GM20000 (cell line): Measurements from ENCODE around the gene MT1F.

Source experiments
- DNase-seq: peaks from one replicate; pipeline ENCODE4 v3.0.0; 2012; ENCODE audit warnings: low spot score
- TF ChIP-seq, protein P1 (sequence below): IDR thresholded peaks from 2 replicates; pipeline ENCODE4 v1.5.1; 2012; ENCODE audit warnings: mild to moderate bottlenecking, control low read depth; ENCODE audit errors: extremely low read depth, missing control alignments

The MT1F gene

DNA sequence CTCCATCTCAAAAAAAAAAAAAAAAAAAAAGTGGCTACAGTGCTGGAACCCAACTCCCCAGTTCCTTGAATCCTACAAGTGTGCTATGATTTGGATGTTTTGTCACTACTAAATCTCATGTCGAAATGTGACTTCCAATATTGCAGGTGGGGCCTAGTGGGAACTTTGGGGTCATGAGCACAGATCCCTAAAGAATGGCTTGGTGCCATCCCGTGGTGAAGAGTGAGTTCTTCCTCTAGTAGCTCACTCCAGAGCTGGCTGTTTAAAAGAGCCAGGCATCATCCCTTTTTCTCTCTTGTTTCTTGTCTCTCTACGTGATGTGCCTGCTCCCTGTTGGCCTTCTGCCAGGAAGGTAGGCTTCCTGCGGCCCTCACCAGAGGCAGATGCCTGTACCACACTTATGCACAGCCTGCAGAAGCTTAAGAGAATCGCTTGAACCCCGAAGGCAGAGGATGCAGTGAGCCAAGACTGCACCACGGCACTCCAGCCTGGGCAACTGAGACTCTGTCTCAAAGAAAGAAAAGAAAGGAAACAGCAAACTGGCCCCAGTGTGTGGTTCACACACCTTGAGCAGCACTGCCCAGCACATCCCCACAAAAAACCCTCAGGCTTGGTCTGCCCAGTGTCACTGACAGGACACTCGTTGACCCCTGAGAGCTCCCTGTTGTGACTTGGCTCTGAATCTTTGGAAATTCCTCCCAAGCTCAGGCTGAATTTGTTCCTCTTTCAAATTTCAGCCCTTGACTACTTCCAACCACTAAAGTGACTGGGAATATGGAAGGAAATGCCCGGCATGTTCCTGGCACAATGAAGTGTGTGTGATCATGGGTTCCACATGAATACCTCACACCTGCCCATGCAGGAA, 29.0 kb upstream of the MT1F start:
- TF ChIP-seq, protein P1, sequence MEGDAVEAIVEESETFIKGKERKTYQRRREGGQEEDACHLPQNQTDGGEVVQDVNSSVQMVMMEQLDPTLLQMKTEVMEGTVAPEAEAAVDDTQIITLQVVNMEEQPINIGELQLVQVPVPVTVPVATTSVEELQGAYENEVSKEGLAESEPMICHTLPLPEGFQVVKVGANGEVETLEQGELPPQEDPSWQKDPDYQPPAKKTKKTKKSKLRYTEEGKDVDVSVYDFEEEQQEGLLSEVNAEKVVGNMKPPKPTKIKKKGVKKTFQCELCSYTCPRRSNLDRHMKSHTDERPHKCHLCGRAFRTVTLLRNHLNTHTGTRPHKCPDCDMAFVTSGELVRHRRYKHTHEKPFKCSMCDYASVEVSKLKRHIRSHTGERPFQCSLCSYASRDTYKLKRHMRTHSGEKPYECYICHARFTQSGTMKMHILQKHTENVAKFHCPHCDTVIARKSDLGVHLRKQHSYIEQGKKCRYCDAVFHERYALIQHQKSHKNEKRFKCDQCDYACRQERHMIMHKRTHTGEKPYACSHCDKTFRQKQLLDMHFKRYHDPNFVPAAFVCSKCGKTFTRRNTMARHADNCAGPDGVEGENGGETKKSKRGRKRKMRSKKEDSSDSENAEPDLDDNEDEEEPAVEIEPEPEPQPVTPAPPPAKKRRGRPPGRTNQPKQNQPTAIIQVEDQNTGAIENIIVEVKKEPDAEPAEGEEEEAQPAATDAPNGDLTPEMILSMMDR = no peak
- no peak for DNase-seq

DNA sequence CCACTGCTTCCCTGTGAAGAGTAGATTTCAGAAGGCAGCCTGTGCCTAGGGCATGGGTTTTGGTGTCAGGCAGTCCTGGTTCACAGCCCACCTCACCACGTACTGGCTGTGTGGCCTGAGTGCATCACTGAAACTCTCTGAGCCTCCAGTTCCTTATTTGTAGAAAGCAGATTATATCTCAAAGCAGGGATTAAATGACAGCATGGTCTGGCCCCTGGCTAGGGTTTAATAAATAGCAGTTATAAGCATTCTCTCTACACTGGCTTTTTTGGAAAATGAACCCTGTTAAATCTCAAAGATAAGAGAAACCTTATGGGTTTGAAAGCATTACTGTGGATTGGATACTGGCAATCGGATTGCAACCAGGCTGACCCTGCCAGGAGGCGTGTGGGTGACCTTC, 28.2 kb upstream of the MT1F start:
- TF ChIP-seq, protein P1 = no peak
- DNase-seq = no peak

DNA sequence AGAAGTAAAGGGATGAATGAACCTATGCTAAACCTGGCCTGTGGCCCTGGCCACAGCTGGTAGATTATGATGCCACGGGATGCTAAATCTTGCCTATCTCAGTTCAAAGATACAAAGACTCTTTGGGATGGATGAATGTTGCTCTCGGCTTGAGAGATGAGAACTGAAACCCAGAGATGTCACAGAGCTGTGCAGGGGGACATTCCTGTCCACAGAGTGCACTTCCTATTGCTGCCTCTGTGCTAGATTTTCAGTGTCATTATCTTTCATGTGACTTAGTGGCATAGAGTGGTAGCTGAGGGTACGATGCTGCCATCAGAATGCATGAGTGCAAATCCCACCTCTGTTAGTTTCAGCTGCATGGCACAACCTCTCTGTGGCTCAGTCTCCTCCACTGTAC, 27.6 kb upstream of the MT1F start:
- TF ChIP-seq, protein P1 = no peak
- peak; percentile 84 for DNase-seq

DNA sequence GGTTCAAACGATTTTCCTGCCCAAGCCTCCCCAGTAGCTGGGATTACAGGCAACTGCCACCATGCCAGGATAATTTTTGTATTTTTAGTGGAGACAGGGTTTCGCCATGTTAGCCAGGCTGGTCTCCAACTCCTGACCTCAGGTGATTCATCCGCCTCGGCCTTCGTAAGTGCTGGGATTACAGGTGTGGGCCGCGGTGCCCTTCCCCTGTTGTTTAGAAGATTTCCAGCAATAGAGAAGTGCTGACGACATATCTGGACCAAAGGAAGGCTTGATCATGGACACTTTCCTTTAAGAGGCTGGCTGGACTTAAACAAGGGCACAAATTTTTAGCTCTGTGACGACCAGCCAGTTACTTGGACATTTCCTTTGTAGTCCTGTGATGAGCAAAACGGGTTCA, 26.6 kb upstream of the MT1F start:
- no peak for DNase-seq
- TF ChIP-seq, protein P1 = no peak

GRCh38 chr16:56631832-56632155, 26.0 kb upstream of the MT1F start:
- DNase-seq = no peak
- TF ChIP-seq, protein P1 = no peak

GRCh38 chr16:56632156-56632847, 25.5 kb upstream of the MT1F start, which contains the start of gene MT1M:
MT1M (plus strand) TSS chr16:56632659; CDS start chr16:56632732, 73 bp downstream.
- DNase-seq = no peak
- TF ChIP-seq, protein P1 = no peak

DNA sequence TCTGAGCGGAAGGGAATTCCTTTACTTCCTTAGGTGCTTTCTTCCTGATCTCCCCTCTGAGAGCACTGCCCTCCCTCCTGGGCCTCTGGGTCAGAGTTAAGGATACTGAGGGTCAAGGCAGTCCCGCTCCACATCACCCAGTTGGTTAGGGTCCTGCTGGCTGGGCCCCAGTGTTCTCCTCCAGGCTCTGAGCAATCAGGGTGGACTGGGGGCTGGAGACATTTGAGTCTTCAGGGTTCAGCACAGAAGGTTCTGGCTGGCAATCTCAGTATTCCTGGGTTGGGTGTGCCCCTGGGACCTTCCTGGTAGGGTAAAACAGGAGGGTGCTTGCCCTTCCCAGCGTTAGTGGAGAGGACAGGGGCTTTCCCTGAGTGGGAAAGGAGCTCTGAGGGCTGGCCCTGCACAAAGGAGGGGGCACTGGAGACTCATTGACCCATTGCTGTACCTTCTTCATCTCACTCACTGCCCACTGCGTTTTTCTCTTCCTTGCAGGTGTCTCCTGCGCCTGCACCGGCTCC, 24.9 kb upstream of the MT1F start:
- TF ChIP-seq, protein P1 = no peak
- no peak for DNase-seq
